GM13976 (cell line): ENCODE data around the gene PEMT.

Source experiments
- DNase-seq: peaks from one replicate; pipeline ENCODE4 v3.0.0; 2012; ENCODE audit warnings: low spot score
- in situ Hi-C: fragments of 300-500 bp; cut with MboI; formaldehyde crosslinking; loops from one replicate; pipeline ENCODE4 v1.12.0; 2022; ENCODE audit warnings: low sequenced_read_pairs, mixed read lengths, inconsistent platforms; ENCODE audit not compliant: unreplicated experiment
- TF ChIP-seq, protein P1 (sequence below): IDR thresholded peaks from 2 replicates; pipeline ENCODE4 v1.5.1; 2012; ENCODE audit warnings: borderline replicate concordance, mild to moderate bottlenecking; ENCODE audit not compliant: insufficient read depth; ENCODE audit errors: extremely low read depth, missing control alignments, control extremely low read depth

PEMT gene

DNA sequence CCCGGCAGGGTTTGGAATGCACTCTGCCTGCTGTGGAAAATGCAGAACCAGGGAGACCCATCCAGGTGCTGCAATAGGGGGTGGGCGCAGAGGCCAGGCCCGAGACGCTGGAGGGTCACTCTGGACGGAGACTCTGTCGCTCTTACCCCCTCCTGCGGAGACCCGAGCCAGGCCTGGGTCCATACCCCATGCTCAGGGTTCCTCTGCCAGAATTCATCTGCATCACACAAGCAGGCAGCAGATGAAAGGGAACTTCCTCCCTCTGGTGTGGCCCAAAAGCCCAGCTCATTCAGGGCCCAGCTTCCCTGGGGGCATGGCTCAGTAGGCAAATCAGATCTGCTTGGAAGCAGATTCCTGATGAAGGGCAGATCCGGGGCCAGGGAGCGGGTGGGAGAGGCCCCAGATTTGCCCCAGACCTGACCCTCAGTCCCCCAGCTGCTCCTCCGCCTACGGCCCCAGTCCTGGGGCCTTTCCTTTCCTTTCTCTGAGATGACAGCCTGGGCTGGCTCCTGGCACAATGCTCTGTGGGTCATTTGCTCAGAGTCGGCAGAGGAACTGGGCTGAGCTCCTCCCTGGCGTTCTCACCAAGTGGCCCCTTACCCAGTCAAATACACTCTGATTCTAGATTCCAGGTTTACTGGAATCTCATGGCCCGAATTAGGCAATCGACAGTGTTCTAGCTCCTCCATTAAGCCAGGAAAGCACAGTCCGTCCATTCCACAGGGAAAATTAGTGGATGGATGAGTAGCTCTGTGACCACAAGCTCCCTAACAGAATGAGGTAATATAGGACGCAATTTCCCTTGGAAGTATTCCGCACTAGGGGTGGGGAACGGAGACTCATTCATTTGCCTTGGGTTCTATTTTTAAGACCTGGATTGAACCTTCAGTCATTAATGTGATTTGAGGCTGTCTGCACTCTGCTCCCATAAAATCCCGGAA is 76.2 kb downstream of the PEMT start:
- no peak for DNase-seq
- in situ Hi-C loops, result no loop called here
- TF ChIP-seq, protein P1, sequence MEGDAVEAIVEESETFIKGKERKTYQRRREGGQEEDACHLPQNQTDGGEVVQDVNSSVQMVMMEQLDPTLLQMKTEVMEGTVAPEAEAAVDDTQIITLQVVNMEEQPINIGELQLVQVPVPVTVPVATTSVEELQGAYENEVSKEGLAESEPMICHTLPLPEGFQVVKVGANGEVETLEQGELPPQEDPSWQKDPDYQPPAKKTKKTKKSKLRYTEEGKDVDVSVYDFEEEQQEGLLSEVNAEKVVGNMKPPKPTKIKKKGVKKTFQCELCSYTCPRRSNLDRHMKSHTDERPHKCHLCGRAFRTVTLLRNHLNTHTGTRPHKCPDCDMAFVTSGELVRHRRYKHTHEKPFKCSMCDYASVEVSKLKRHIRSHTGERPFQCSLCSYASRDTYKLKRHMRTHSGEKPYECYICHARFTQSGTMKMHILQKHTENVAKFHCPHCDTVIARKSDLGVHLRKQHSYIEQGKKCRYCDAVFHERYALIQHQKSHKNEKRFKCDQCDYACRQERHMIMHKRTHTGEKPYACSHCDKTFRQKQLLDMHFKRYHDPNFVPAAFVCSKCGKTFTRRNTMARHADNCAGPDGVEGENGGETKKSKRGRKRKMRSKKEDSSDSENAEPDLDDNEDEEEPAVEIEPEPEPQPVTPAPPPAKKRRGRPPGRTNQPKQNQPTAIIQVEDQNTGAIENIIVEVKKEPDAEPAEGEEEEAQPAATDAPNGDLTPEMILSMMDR, result no peak

DNA sequence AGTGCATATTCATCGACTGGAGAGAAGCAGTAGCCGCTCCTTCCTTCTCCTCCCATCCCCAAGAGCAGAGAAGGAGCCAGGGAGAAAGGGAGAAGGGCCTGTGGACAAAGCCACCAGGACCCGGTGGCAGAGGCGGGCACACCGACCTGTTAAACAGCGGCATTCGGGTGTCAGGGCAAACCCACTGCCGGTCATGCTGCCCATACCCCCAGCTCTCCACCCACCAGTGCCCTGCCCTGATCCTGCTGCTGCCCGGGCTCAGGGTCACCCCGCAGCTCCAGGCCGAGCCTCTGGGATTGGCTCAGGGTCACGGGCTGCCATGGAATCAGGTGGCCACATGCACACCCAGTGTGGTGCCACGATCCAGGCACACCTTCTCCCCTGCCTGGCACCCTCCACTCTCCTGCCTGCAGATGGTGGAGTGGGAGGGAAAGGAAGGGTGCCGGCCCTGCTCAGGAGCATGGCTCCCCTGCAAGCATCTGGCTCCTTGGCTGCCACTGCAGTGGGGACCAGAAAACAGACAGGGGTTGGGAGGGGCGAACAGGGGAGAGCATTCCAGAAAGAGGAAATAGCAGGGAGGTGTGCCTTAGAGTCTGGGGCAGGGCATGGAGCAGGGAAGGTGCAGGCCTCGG is 77.0 kb downstream of the PEMT start:
- DNase-seq, result no peak
- TF ChIP-seq, protein P1, result no peak
- in situ Hi-C loops, result no loop called here

DNA sequence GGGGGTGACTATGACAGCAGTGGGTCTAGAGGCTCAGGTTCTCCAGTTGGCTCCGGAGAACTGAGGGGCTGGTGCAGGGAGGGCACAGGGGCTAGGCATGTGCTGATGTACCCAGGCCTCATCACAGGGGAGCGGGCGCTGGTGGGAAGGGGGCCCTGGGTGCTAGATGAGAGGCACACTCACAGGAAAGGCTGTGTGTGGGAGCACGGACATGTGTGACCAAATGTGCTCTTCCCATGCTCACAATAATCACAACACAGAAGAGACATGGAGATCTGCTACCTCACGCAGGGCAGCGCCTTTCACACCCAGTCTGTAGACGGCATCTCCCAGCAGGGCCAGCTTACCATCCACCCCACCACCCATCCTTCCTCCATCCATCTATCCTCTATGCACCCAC is 77.9 kb downstream of the PEMT start:
- DNase-seq, result no peak
- TF ChIP-seq, protein P1, result no peak
- in situ Hi-C loops, result no loop called here

- in situ Hi-C loops, result no loop called here
- TF ChIP-seq, protein P1, result no peak
- DNase-seq, result no peak
Measured at GRCh38 chr17:17512866-17513265, 78.6 kb downstream of the PEMT start.

DNA sequence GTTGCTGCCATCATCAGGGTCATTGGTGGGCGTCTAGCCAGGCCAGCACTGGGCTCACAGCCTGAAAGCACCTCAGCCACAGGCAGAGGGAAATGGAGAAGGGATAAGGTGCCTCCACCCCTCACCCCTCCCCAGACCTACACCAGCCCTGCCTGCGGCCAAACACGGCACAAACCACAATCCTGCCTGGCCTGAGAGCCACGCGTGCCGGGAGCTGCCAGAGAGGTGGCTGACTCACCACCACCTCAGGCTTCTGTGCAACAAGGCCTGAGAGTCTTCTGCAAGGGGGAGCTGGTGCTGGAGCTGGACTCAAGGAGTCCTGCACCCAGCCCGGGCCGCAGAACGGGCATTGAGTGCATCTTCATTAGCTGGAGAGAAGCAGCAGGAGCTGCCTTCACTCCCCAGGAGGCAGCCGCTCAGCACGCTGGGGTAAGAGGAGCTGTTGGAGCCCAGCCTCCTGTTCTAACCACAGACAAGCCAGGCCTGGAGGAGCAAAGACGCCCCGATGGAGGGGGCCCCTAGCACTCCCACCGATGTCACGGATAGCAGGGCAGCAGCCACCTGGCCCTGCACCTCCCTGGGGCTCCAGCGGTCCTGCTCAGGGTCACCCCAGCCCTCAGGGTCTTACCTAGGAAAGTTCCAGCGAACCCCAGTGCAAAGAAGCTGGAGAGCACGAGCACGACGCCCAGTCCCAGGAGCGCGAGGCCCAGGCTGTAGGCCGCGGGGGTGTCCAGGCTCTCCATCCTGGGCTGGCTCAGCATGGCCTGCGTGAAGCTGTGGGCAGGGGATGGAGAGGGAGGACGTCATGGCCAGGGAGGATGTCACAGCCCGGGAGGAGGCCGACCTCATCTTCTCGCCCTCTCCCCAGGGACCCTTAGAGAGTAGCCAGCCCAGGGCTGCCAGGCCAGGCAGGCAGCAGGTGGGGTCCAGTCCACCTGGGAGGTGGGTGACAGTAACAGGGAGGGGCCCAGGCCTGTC is 79.3 kb downstream of the PEMT start:
- in situ Hi-C loops, result no loop called here
- DNase-seq, result no peak
- TF ChIP-seq, protein P1, result no peak

GRCh38 chr17:17511293-17511741 is 80.2 kb downstream of the PEMT start:
- no peak for DNase-seq
- in situ Hi-C loops, result no loop called here

More at GRCh38 chr17:17511293-17511741, 80.2 kb downstream of the PEMT start:
- TF ChIP-seq, protein P1, result no peak
